K562 (cell line): ENCODE results near the gene SLC26A8. TPM values are rescaled to one million over a fixed set of nuclear protein-coding genes. Genes with fewer than 3 reads are reported as not detected.

Experiments used
- BRD9 ChIP-seq: fragments of 450-650 bp; IDR thresholded peaks from 2 replicates; pipeline ENCODE4 v1.6.1; 2018; ENCODE audit warnings: low read depth; ENCODE audit not compliant: partially characterized antibody
- DMBX1 ChIP-seq: fragments of 250-450 bp; sonication (Bioruptor Pico); IDR thresholded peaks from 2 replicates; pipeline ENCODE4 v1.8.0; 2022; ENCODE audit warnings: inconsistent platforms, mild to moderate bottlenecking, moderate library complexity, borderline replicate concordance
- FIP1L1 ChIP-seq: fragments of 200-400 bp; formaldehyde crosslinking; IDR thresholded peaks from 2 replicates; pipeline ENCODE4 v1.6.1; 2018; ENCODE audit warnings: mild to moderate bottlenecking, low read depth, low read length; ENCODE audit not compliant: poor library complexity, severe bottlenecking
- FOXM1 ChIP-seq, 2 experiments: fragments of 450-650 bp in 1 of 2; sonication (generic) in 1 of 2; formaldehyde crosslinking in 1 of 2; IDR thresholded peaks; 2 replicates each; pipeline versions ENCODE4 v1.6.1 to v1.9.0; 2017 to 2022; ENCODE audit warnings: low read depth in 2 of 2, mild to moderate bottlenecking in 2 of 2, missing genetic modification reagents in 1 of 2, moderate library complexity in 1 of 2
- GATA2 ChIP-seq: sonication (generic); formaldehyde crosslinking; IDR thresholded peaks from 2 replicates; pipeline ENCODE4 v1.4.0; 2020; ENCODE audit warnings: mild to moderate bottlenecking, missing genetic modification reagents
- ILF3 ChIP-seq: fragments of 450-650 bp; IDR thresholded peaks from 2 replicates; pipeline ENCODE4 v1.6.1; 2018; ENCODE audit warnings: antibody characterized with exemption, mild to moderate bottlenecking, moderate library complexity, borderline replicate concordance
- KHSRP ChIP-seq: fragments of 450-650 bp; IDR thresholded peaks from 2 replicates; pipeline ENCODE4 v1.6.1; 2017
- MEIS2 ChIP-seq: fragments of 450-650 bp; IDR thresholded peaks from 2 replicates; pipeline ENCODE4 v1.6.1; 2014; ENCODE audit warnings: mild to moderate bottlenecking; ENCODE audit not compliant: partially characterized antibody
- MGA ChIP-seq: fragments of 450-650 bp; IDR thresholded peaks from 2 replicates; pipeline ENCODE4 v1.6.1; 2016; ENCODE audit warnings: mild to moderate bottlenecking, moderate library complexity
- NEUROD1 ChIP-seq: fragments of 150-350 bp; IDR thresholded peaks from 2 replicates; pipeline ENCODE4 v1.6.1; 2014; ENCODE audit warnings: borderline replicate concordance, low read length, low read depth; ENCODE audit not compliant: partially characterized antibody
- PHF20 ChIP-seq: fragments of 450-650 bp; IDR thresholded peaks from 2 replicates; pipeline ENCODE4 v1.6.1; 2018; ENCODE audit not compliant: partially characterized antibody
- POLR2B ChIP-seq: fragments of 450-650 bp; IDR thresholded peaks from 2 replicates; pipeline ENCODE4 v1.6.1; 2018; ENCODE audit warnings: low read depth; ENCODE audit not compliant: partially characterized antibody
- RUNX1 ChIP-seq: sonication (generic); IDR thresholded peaks from 2 replicates; pipeline ENCODE4 v1.6.1; 2016; ENCODE audit warnings: antibody characterized with exemption, low read depth
- U2AF1 ChIP-seq: fragments of 200-400 bp; formaldehyde crosslinking; optimal IDR thresholded peaks from 2 replicates; pipeline ENCODE3; 2017; ENCODE audit warnings: mild to moderate bottlenecking, low read depth, low read length, moderate library complexity
- ZBTB26 ChIP-seq: fragments of 450-650 bp; formaldehyde crosslinking; IDR thresholded peaks from 2 replicates; pipeline ENCODE4 v1.4.0; 2022; ENCODE audit warnings: missing genetic modification characterization
- ZNF79 ChIP-seq: fragments of 250-450 bp; sonication (Bioruptor Pico); IDR thresholded peaks from 2 replicates; pipeline ENCODE4 v1.4.0; 2020; ENCODE audit warnings: low read depth, mild to moderate bottlenecking, moderate library complexity
- polyA plus RNA-seq, 8 experiments: library from polyadenylated mRNA; depleted of rRNA in 4 of 8; stranded (reverse) in 5 of 8; unstranded in 3 of 8; fragments of >200 nt; fragmentation: Nextera tagmentation in 2 of 8; fragmentation: Illumina TruSeq in 1 of 8; extraction: Ambion mirVana in 2 of 8; extraction: Trizol in 1 of 8; gene quantifications; 2 replicates each; pipeline versions ENCODE4 v1.2.1 to v1.2.3, GENCODE V29; 2011 to 2014; ENCODE audit warnings: inconsistent platforms in 1 of 8, missing spikeins in 1 of 8
- total RNA-seq, 7 experiments: library from RNA; depleted of rRNA in 6 of 7; stranded (reverse); fragments of >200 nt in 6 of 7; fragmentation: Illumina TruSeq in 2 of 7; extraction: Trizol in 2 of 7; gene quantifications; 2 replicates each; pipeline versions ENCODE4 v1.2.1 to v1.2.3, GENCODE V29; 2011 to 2021; ENCODE audit warnings: low replicate concordance in 1 of 7

The SLC26A8 gene
- total and polyA plus RNA-seq, 9 of the 15 experiments (the other 6 are each of a cell fraction or from before 2014, with no cell fraction given) = not detected

GRCh38 chr6:36027501-36028087, 3.2 kb upstream of the SLC26A8 start, which contains the start of gene MAPK14 (continued):
- TF ChIP-seq RUNX1 (no peak), FIP1L1 (no peak), KHSRP (no peak), ILF3 (peak; percentile 82; the same call in 1 of the 2 replicates), ZBTB26 (no peak), MEIS2 (no peak), FOXM1 (IDR thresholded peaks at IDR 0.05; ENCODE audit: low read depth) (no peak), FOXM1 (CRISPR knock-in tag; IDR thresholded peaks at IDR 0.05; ENCODE audit: low read depth) (peak; percentile 93; the same call in 1 of the 2 replicates), PHF20 (peak; percentile 50), ZNF79 (CRISPR knock-in tag) (no peak), DMBX1 (CRISPR knock-in tag) (peak; percentile 49; the same call in 1 of the 2 replicates), POLR2B (peak; percentile 94), GATA2 (CRISPR knock-in tag) (no peak), BRD9 (peak; percentile 25), U2AF1 (no peak), MGA (peak; percentile 48; the same call in 1 of the 2 replicates), NEUROD1 (peak; percentile 93)
